ENCODE measurements around the gene OR6N2. TPM values are rescaled to one million over a fixed set of nuclear protein-coding genes. Genes with fewer than 3 reads are reported as not detected.

OR6N2 gene
- total RNA-seq, 4 donors from 2014 or later = not detected

- H3K36me3 ChIP-seq = no peaks in the 10 kb centered on the region
- no peaks in the 10 kb centered on the region for H3K27me3 ChIP-seq
- no peaks in the 10 kb centered on the region for H3K9me3 ChIP-seq
- H3K4me1 ChIP-seq = no peaks in the 10 kb centered on the region
- DNase-seq = no peak
- TF ChIP-seq CTCF (IDR thresholded peaks at IDR 0.05) (no peak), POLR2A (IDR thresholded peaks at IDR 0.05) (no peak)
- no peak overlapping the region for H3K4me3 ChIP-seq
- intact Hi-C loops (cut with DNase I; ENCODE audit: low total_unique reads) = no loop called here
- H3K27ac ChIP-seq = no peak overlapping the region
Observed at GRCh38 chr1:158810311-158810710, 29.3 kb upstream of the OR6N2 start.

- TF ChIP-seq CTCF (IDR thresholded peaks at IDR 0.05) (no peak), POLR2A (IDR thresholded peaks at IDR 0.05) (no peak)
- H3K27ac ChIP-seq = no peak overlapping the region
- intact Hi-C loops (cut with DNase I; ENCODE audit: low total_unique reads) = no loop called here
Observed at GRCh38 chr1:158809862-158810261, 28.9 kb upstream of the OR6N2 start.

GRCh38 chr1:158809256-158809655, 28.3 kb upstream of the OR6N2 start:
- TF ChIP-seq POLR2A (IDR thresholded peaks at IDR 0.05) = no peak
- TF ChIP-seq CTCF (IDR thresholded peaks at IDR 0.05) = no peak
- no peaks in the 10 kb centered on the region for H3K9me3 ChIP-seq
- H3K4me3 ChIP-seq = no peak overlapping the region
- H3K27ac ChIP-seq = no peak overlapping the region
- no peaks in the 10 kb centered on the region for H3K36me3 ChIP-seq
- H3K27me3 ChIP-seq = no peaks in the 10 kb centered on the region
- DNase-seq = no peak
- H3K4me1 ChIP-seq = no peaks in the 10 kb centered on the region
- intact Hi-C loops (cut with DNase I; ENCODE audit: low total_unique reads) = no loop called here

More at GRCh38 chr1:158809862-158810261, 28.9 kb upstream of the OR6N2 start:
- no peaks in the 10 kb centered on the region for H3K36me3 ChIP-seq
- DNase-seq = no peak
- H3K4me3 ChIP-seq = no peak overlapping the region
- H3K4me1 ChIP-seq = no peaks in the 10 kb centered on the region
- no peaks in the 10 kb centered on the region for H3K9me3 ChIP-seq
- H3K27me3 ChIP-seq = no peaks in the 10 kb centered on the region

GRCh38 chr1:158806916-158807536, 26.0 kb upstream of the OR6N2 start:
- no peak for TF ChIP-seq POLR2A (IDR thresholded peaks at IDR 0.05)
- no peak for TF ChIP-seq CTCF (IDR thresholded peaks at IDR 0.05)
- Histone ChIP-seq H3K27me3 (no peaks in the 10 kb centered on the region), H3K4me1 (no peaks in the 10 kb centered on the region), H3K4me3 (no peak overlapping the region), H3K27ac (peak overlapping the region in 1 of 2 donors; percentile 37), H3K9me3 (no peaks in the 10 kb centered on the region), H3K36me3 (no peaks in the 10 kb centered on the region)
- DNase-seq = no peak
- intact Hi-C loops (cut with DNase I; ENCODE audit: low total_unique reads) = no loop called here

- no peaks in the 10 kb centered on the region for H3K4me1 ChIP-seq
- TF ChIP-seq CTCF (IDR thresholded peaks at IDR 0.05) (no peak), POLR2A (IDR thresholded peaks at IDR 0.05) (no peak)
- H3K27ac ChIP-seq = no peak overlapping the region
- no peaks in the 10 kb centered on the region for H3K27me3 ChIP-seq
- intact Hi-C loops (cut with DNase I; ENCODE audit: low total_unique reads) = no loop called here
- no peaks in the 10 kb centered on the region for H3K36me3 ChIP-seq
- no peak overlapping the region for H3K4me3 ChIP-seq
- no peaks in the 10 kb centered on the region for H3K9me3 ChIP-seq
- no peak for DNase-seq
Observed at GRCh38 chr1:158803678-158804077, 22.7 kb upstream of the OR6N2 start.
